MM.1S (cell line): Measurements from ENCODE around the gene KSR1.

Source experiments
- DNase-seq: peaks from one replicate; pipeline ENCODE4 v3.0.0-alpha.2; 2015
- H2AFZ ChIP-seq: fragments of 300-600 bp; sonication (generic); 2 replicates; pipeline ENCODE4 v1.6.0; 2016; ENCODE audit warnings: antibody characterized with exemption, low read length
- H3F3A ChIP-seq: fragments of 300-600 bp; sonication (generic); 2 replicates; pipeline ENCODE4 v1.6.1; 2016; ENCODE audit warnings: mild to moderate bottlenecking, antibody characterized with exemption, low read length, moderate library complexity, mixed read lengths; ENCODE audit not compliant: insufficient read depth
- H3K27ac ChIP-seq: fragments of 300-600 bp; sonication (generic); 2 replicates; pipeline ENCODE4 v1.5.1; 2016; ENCODE audit warnings: mild to moderate bottlenecking, low read length
- H3K27me3 ChIP-seq: fragments of 300-600 bp; sonication (generic); replicated peaks from 2 replicates; pipeline ENCODE4 v1.6.0; 2016; ENCODE audit warnings: low read length; ENCODE audit not compliant: insufficient read depth
- H3K36me3 ChIP-seq: fragments of 300-600 bp; sonication (generic); replicated peaks from 2 replicates; pipeline ENCODE4 v1.6.1; 2016; ENCODE audit warnings: mild to moderate bottlenecking, low read length, mixed read lengths; ENCODE audit not compliant: insufficient read depth
- H3K4me1 ChIP-seq: fragments of 300-600 bp; sonication (generic); 2 replicates; pipeline ENCODE4 v1.6.1; 2016; ENCODE audit warnings: low read length, mixed read lengths
- H3K4me2 ChIP-seq: fragments of 300-600 bp; sonication (generic); 2 replicates; pipeline ENCODE4 v1.6.0; 2016; ENCODE audit warnings: low read depth, low read length
- H3K4me3 ChIP-seq: fragments of 300-600 bp; sonication (generic); 2 replicates; pipeline ENCODE4 v1.5.1; 2016; ENCODE audit warnings: low read length, mixed read lengths
- H3K79me2 ChIP-seq: fragments of 300-600 bp; sonication (generic); 2 replicates; pipeline ENCODE4 v1.6.1; 2016; ENCODE audit warnings: mixed run types, low read length, mixed read lengths
- H3K9ac ChIP-seq: fragments of 300-600 bp; sonication (generic); 2 replicates; pipeline ENCODE4 v1.6.1; 2016; ENCODE audit warnings: low read length, mixed read lengths
- H3K9me2 ChIP-seq: fragments of 300-600 bp; sonication (generic); replicated peaks from 2 replicates; pipeline ENCODE4 v1.6.1; 2016; ENCODE audit warnings: mild to moderate bottlenecking, low read length, mixed read lengths; ENCODE audit not compliant: insufficient read depth
- H3K9me3 ChIP-seq: fragments of 300-600 bp; sonication (generic); replicated peaks from 2 replicates; pipeline ENCODE4 v1.6.1; 2016; ENCODE audit warnings: mild to moderate bottlenecking, low read length, mixed read lengths; ENCODE audit not compliant: insufficient read depth
- H4K20me1 ChIP-seq: fragments of 300-600 bp; sonication (generic); 2 replicates; pipeline ENCODE4 v1.6.1; 2016; ENCODE audit warnings: mild to moderate bottlenecking, low read length, moderate library complexity, mixed read lengths; ENCODE audit not compliant: insufficient read depth
- CTCF ChIP-seq: fragments of 300-600 bp; sonication (generic); IDR thresholded peaks from 2 replicates; pipeline ENCODE4 v1.5.1; 2016; ENCODE audit warnings: antibody characterized with exemption, low read length, mixed read lengths
- EZH2 ChIP-seq: fragments of 300-600 bp; sonication (generic); optimal IDR thresholded peaks from 2 replicates; pipeline ENCODE3; 2017; ENCODE audit warnings: low read depth, mild to moderate bottlenecking, antibody characterized with exemption, low read length, mixed read lengths
- EZH2phosphoT487 ChIP-seq: fragments of 300-600 bp; sonication (generic); IDR thresholded peaks from 2 replicates; pipeline ENCODE4 v1.6.1; 2018; ENCODE audit warnings: antibody characterized with exemption, low read length

The KSR1 gene

GRCh38 chr17:27475070-27475673 is 18.9 kb downstream of the KSR1 start:
- H3K4me1 ChIP-seq: peaks cover 36% of the 10 kb centered on the region
- H3K27me3 ChIP-seq: no peaks in the 10 kb centered on the region
- no peak overlapping the region for H3K27ac ChIP-seq

GRCh38 chr17:27475981-27476895 is 20.0 kb downstream of the KSR1 start:
- Histone ChIP-seq H3K9me2 (no peaks in the 10 kb centered on the region), H3K4me2 (no peak overlapping the region), H3K9me3 (no peaks in the 10 kb centered on the region), H3K9ac (no peak overlapping the region), H3F3A (peaks cover 22% of the 10 kb centered on the region), H3K79me2 (0 out of 2 replicates have a peak, but pooled peaks cover 3% of the 10 kb centered on the region), H3K4me1 (peaks cover 39% of the 10 kb centered on the region), H3K36me3 (no peaks in the 10 kb centered on the region), H3K27ac (no peak overlapping the region), H2AFZ (no peak overlapping the region), H3K4me3 (no peak overlapping the region), H3K27me3 (no peaks in the 10 kb centered on the region), H4K20me1 (no peaks in the 10 kb centered on the region)
- no peak for DNase-seq
- TF ChIP-seq EZH2phosphoT487 (no peak), CTCF (no peak), EZH2 (no peak)

More at GRCh38 chr17:27475070-27475673, 18.9 kb downstream of the KSR1 start:
- H3K9me2 ChIP-seq: no peaks in the 10 kb centered on the region
- H3K4me2 ChIP-seq: no peak overlapping the region
- DNase-seq: no peak
- no peaks in the 10 kb centered on the region for H3K9me3 ChIP-seq
- H3K79me2 ChIP-seq: 0 out of 2 replicates have a peak, but pooled peaks cover 3% of the 10 kb centered on the region
- no peak overlapping the region for H3K9ac ChIP-seq
- H3K36me3 ChIP-seq: no peaks in the 10 kb centered on the region
- H3F3A ChIP-seq: peaks cover 22% of the 10 kb centered on the region
- no peak overlapping the region for H2AFZ ChIP-seq
- H3K4me3 ChIP-seq: no peak overlapping the region
- H4K20me1 ChIP-seq: no peaks in the 10 kb centered on the region
- TF ChIP-seq EZH2phosphoT487 (no peak), EZH2 (no peak), CTCF (no peak)

- no peaks in the 10 kb centered on the region for H3K9me3 ChIP-seq
- no peak overlapping the region for H3K4me3 ChIP-seq
- no peaks in the 10 kb centered on the region for H3K36me3 ChIP-seq
- H3K9ac ChIP-seq: no peak overlapping the region
- H3K4me1 ChIP-seq: peaks cover 32% of the 10 kb centered on the region
- no peak for DNase-seq
- no peak overlapping the region for H3K27ac ChIP-seq
- no peaks in the 10 kb centered on the region for H3K27me3 ChIP-seq
- no peaks in the 10 kb centered on the region for H4K20me1 ChIP-seq
- H3K4me2 ChIP-seq: no peak overlapping the region
- TF ChIP-seq CTCF: no peak
- TF ChIP-seq EZH2: no peak
- no peak for TF ChIP-seq EZH2phosphoT487
- H3F3A ChIP-seq: peaks cover 18% of the 10 kb centered on the region
- no peaks in the 10 kb centered on the region for H3K9me2 ChIP-seq
- H2AFZ ChIP-seq: no peak overlapping the region
- H3K79me2 ChIP-seq: 0 out of 2 replicates have a peak, but pooled peaks cover 3% of the 10 kb centered on the region
Measured at GRCh38 chr17:27477050-27477888, 21.0 kb downstream of the KSR1 start.
